ENCODE data around the gene SSUH2. TPM values are rescaled to one million over a fixed set of nuclear protein-coding genes. Genes with fewer than 3 reads are reported as not detected.

Gene SSUH2
- total and polyA plus RNA-seq, 4 donors: 0.79 to 2.3 (median 1.2) TPM

GRCh38 chr3:8578282-8578681, 66.3 kb downstream of the SSUH2 start:
- no peak for DNase-seq (ENCODE audit: low read depth in 4 of 6, low spot score in 6 of 6)
- Histone ChIP-seq H3K27ac (ENCODE audit: low read depth, low read length) (no peak overlapping the region), H3K9me3 (ENCODE audit: control insufficient read depth, insufficient read depth, low read length) (no peaks in the 10 kb centered on the region), H3K4me1 (ENCODE audit: control insufficient read depth, insufficient read depth, low read length) (no peaks in the 10 kb centered on the region), H3K27me3 (ENCODE audit: control insufficient read depth, insufficient read depth, low read length) (no peaks in the 10 kb centered on the region), H3K36me3 (ENCODE audit: control insufficient read depth, insufficient read depth, low read length) (no peaks in the 10 kb centered on the region), H3K4me3 (ENCODE audit: low read depth, low read length) (no peak overlapping the region)
- WGBS (ENCODE audit: insufficient coverage): 88% methylated on average over 3 of the region's 4 CpGs

GRCh38 chr3:8576841-8577571, 67.6 kb downstream of the SSUH2 start:
- no peak for DNase-seq (ENCODE audit: low read depth in 4 of 6, low spot score in 6 of 6)
- no peaks in the 10 kb centered on the region for H3K36me3 ChIP-seq (ENCODE audit: control insufficient read depth, insufficient read depth, low read length)
- no peak overlapping the region for H3K4me3 ChIP-seq (ENCODE audit: low read depth, low read length)
- 94% methylated on average over 3 of the region's 5 CpGs for WGBS (ENCODE audit: insufficient coverage)
- no peak overlapping the region for H3K27ac ChIP-seq (ENCODE audit: low read depth, low read length)
- H3K9me3 ChIP-seq (ENCODE audit: control insufficient read depth, insufficient read depth, low read length): no peaks in the 10 kb centered on the region
- no peaks in the 10 kb centered on the region for H3K4me1 ChIP-seq (ENCODE audit: control insufficient read depth, insufficient read depth, low read length)
- no peaks in the 10 kb centered on the region for H3K27me3 ChIP-seq (ENCODE audit: control insufficient read depth, insufficient read depth, low read length)

- no peaks in the 10 kb centered on the region for H3K4me1 ChIP-seq (ENCODE audit: control insufficient read depth, insufficient read depth, low read length)
- H3K4me3 ChIP-seq (ENCODE audit: low read depth, low read length): no peak overlapping the region
- H3K36me3 ChIP-seq (ENCODE audit: control insufficient read depth, insufficient read depth, low read length): no peaks in the 10 kb centered on the region
- DNase-seq (ENCODE audit: low read depth in 4 of 6, low spot score in 6 of 6): no peak
- 94% methylated on average over 5 of the region's 6 CpGs for WGBS (ENCODE audit: insufficient coverage)
- no peaks in the 10 kb centered on the region for H3K27me3 ChIP-seq (ENCODE audit: control insufficient read depth, insufficient read depth, low read length)
- no peak overlapping the region for H3K27ac ChIP-seq (ENCODE audit: low read depth, low read length)
- H3K9me3 ChIP-seq (ENCODE audit: control insufficient read depth, insufficient read depth, low read length): no peaks in the 10 kb centered on the region
Observed at GRCh38 chr3:8576436-8576835, 68.2 kb downstream of the SSUH2 start.

- H3K4me3 ChIP-seq (ENCODE audit: low read depth, low read length): no peak overlapping the region
- H3K9me3 ChIP-seq (ENCODE audit: control insufficient read depth, insufficient read depth, low read length): no peaks in the 10 kb centered on the region
- 76% methylated on average over 2 of the region's 5 CpGs for WGBS (ENCODE audit: insufficient coverage)
- no peak for DNase-seq (ENCODE audit: low read depth in 4 of 6, low spot score in 6 of 6)
- H3K27me3 ChIP-seq (ENCODE audit: control insufficient read depth, insufficient read depth, low read length): no peaks in the 10 kb centered on the region
- no peak overlapping the region for H3K27ac ChIP-seq (ENCODE audit: low read depth, low read length)
- no peaks in the 10 kb centered on the region for H3K36me3 ChIP-seq (ENCODE audit: control insufficient read depth, insufficient read depth, low read length)
- no peaks in the 10 kb centered on the region for H3K4me1 ChIP-seq (ENCODE audit: control insufficient read depth, insufficient read depth, low read length)
Observed at GRCh38 chr3:8575364-8576104, 69.1 kb downstream of the SSUH2 start.

GRCh38 chr3:8574670-8575322, 69.8 kb downstream of the SSUH2 start:
- Histone ChIP-seq H3K27ac (ENCODE audit: low read depth, low read length) (no peak overlapping the region), H3K27me3 (ENCODE audit: control insufficient read depth, insufficient read depth, low read length) (no peaks in the 10 kb centered on the region), H3K36me3 (ENCODE audit: control insufficient read depth, insufficient read depth, low read length) (peaks cover 3% of the 10 kb centered on the region), H3K4me1 (ENCODE audit: control insufficient read depth, insufficient read depth, low read length) (no peaks in the 10 kb centered on the region), H3K9me3 (ENCODE audit: control insufficient read depth, insufficient read depth, low read length) (no peaks in the 10 kb centered on the region), H3K4me3 (ENCODE audit: low read depth, low read length) (no peak overlapping the region)
- WGBS (ENCODE audit: insufficient coverage): 76% methylated on average over 4 of the region's 5 CpGs
- no peak for DNase-seq (ENCODE audit: low read depth in 4 of 6, low spot score in 6 of 6)

- 90% methylated on average over 1 of the region's 2 CpGs for WGBS (ENCODE audit: insufficient coverage)
- Histone ChIP-seq H3K4me1 (ENCODE audit: control insufficient read depth, insufficient read depth, low read length) (no peaks in the 10 kb centered on the region), H3K4me3 (ENCODE audit: low read depth, low read length) (no peak overlapping the region), H3K36me3 (ENCODE audit: control insufficient read depth, insufficient read depth, low read length) (peaks cover 6% of the 10 kb centered on the region), H3K27ac (ENCODE audit: low read depth, low read length) (no peak overlapping the region), H3K27me3 (ENCODE audit: control insufficient read depth, insufficient read depth, low read length) (no peaks in the 10 kb centered on the region), H3K9me3 (ENCODE audit: control insufficient read depth, insufficient read depth, low read length) (no peaks in the 10 kb centered on the region)
- no peak for DNase-seq (ENCODE audit: low read depth in 4 of 6, low spot score in 6 of 6)
Observed at GRCh38 chr3:8574040-8574669, 70.4 kb downstream of the SSUH2 start.

GRCh38 chr3:8573342-8573926, 71.2 kb downstream of the SSUH2 start:
- H3K4me3 ChIP-seq (ENCODE audit: low read depth, low read length): no peak overlapping the region
- H3K27ac ChIP-seq (ENCODE audit: low read depth, low read length): no peak overlapping the region
- no peaks in the 10 kb centered on the region for H3K9me3 ChIP-seq (ENCODE audit: control insufficient read depth, insufficient read depth, low read length)
- H3K27me3 ChIP-seq (ENCODE audit: control insufficient read depth, insufficient read depth, low read length): no peaks in the 10 kb centered on the region
- DNase-seq (ENCODE audit: low read depth in 4 of 6, low spot score in 6 of 6): no peak
- WGBS (ENCODE audit: insufficient coverage): 44% methylated on average over 1 of the region's 4 CpGs
- peaks cover 6% of the 10 kb centered on the region for H3K36me3 ChIP-seq (ENCODE audit: control insufficient read depth, insufficient read depth, low read length)
- no peaks in the 10 kb centered on the region for H3K4me1 ChIP-seq (ENCODE audit: control insufficient read depth, insufficient read depth, low read length)

- H3K27me3 ChIP-seq (ENCODE audit: control insufficient read depth, insufficient read depth, low read length): no peaks in the 10 kb centered on the region
- no peak for DNase-seq (ENCODE audit: low read depth in 4 of 6, low spot score in 6 of 6)
- no CpG with 5 or more reads among the region's 3 CpGs for WGBS (ENCODE audit: insufficient coverage)
- no peak overlapping the region for H3K27ac ChIP-seq (ENCODE audit: low read depth, low read length)
- H3K9me3 ChIP-seq (ENCODE audit: control insufficient read depth, insufficient read depth, low read length): no peaks in the 10 kb centered on the region
- H3K4me1 ChIP-seq (ENCODE audit: control insufficient read depth, insufficient read depth, low read length): no peaks in the 10 kb centered on the region
- peaks cover 9% of the 10 kb centered on the region for H3K36me3 ChIP-seq (ENCODE audit: control insufficient read depth, insufficient read depth, low read length)
- H3K4me3 ChIP-seq (ENCODE audit: low read depth, low read length): no peak overlapping the region
Observed at GRCh38 chr3:8571256-8571655, 73.3 kb downstream of the SSUH2 start.
